Measurements from ENCODE around the gene ATP11A.
"Not testable (repeated sequence)": the region's sequence is repeated elsewhere in the genome, so short reads cannot be mapped to it uniquely, and the experiment has no call there.

The ATP11A gene

DNA sequence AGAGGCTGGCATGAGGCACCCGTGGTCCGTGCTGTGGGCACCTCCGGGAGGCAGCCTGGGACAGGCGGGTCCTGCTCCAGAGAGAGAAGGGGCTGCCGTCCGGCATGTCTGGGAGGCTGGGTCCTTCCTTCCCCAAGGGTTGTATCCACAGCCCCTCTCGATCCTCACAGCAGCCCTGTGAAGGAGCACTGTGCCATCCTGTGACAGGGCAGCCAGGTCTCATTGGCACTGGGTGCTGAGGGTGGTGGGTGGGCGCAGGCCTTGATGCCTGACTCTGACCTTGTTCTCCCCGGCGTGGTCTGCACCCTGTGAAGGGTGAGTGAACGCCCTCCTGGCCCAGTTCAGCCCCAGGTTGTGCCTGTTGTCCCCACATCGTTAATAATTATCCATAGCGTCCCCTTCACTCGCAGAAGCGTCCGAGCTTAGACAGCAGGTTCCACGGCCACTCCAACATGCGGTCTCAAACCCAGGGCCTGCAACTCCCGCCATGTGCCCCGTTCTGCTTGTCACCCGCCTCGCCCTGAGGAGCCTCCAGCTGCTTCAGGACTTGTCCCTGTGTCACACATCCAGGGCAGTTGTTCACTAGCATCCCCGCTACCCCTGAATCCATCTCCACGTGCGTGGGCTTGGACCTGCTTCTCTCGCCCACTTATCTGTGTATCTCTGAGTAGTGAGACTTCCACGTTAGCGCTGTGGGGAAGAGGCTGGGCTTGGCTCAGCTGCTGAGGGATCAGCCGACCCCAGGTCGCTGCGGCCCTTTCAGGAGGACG lies 10.6 kb downstream of the ATP11A start:
- no peaks in the 10 kb centered on the region for H3K36me3 ChIP-seq (ENCODE audit: control insufficient read depth, insufficient read depth, low read length)
- H3K9me3 ChIP-seq (ENCODE audit: control insufficient read depth, low read length) = no peaks in the 10 kb centered on the region
- 95 to 96% methylated on average over 32 of the region's 32 CpGs for WGBS, 2 experiments
- no peak overlapping the region for H3K27ac ChIP-seq (ENCODE audit: insufficient read depth, low read depth, low read length, poor library complexity, severe bottlenecking)
- no peaks in the 10 kb centered on the region for H3K27me3 ChIP-seq (ENCODE audit: control insufficient read depth, insufficient read depth, low read length, poor library complexity, severe bottlenecking)
- H3K4me1 ChIP-seq (ENCODE audit: control insufficient read depth, insufficient read depth, low read length) = peaks cover 15% of the 10 kb centered on the region
- no peak overlapping the region for H3K4me3 ChIP-seq (ENCODE audit: insufficient read depth, low read depth, low read length)

DNA sequence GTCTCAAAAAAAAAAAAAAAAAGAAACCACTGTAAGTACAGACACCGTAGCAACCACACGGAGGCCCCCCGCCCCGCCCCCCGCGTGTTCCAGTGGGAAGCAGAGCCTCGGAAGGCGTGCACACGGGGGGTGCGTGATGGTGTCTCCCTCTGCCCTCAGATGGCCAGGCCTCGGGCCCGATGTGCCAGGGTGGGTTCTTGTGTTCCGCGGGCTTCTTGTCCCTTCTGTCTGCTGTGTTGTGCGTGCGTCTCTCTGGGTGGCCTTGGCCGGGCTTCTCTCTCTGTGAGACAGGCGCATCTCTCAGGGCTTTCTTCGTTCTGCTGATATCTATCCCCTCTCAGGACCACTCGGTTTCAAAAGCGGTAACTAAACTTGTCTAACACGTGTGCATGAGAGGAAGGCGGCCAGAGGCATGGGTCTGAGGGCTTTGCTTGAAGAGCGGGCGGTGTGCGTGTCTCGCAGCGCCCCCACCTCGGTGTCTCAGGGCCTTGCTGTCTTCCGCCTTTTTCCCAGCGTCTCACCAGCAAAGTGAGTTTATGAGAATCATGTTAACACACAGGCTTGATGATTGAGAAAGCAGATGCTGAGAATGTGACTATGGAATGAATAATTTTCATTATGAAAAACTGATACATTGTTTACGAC lies 12.6 kb downstream of the ATP11A start:
- Histone ChIP-seq H3K4me3 (ENCODE audit: insufficient read depth, low read depth, low read length) (no peak overlapping the region), H3K9me3 (ENCODE audit: control insufficient read depth, low read length) (no peaks in the 10 kb centered on the region), H3K4me1 (ENCODE audit: control insufficient read depth, insufficient read depth, low read length) (peaks cover 15% of the 10 kb centered on the region), H3K27ac (ENCODE audit: insufficient read depth, low read depth, low read length, poor library complexity, severe bottlenecking) (no peak overlapping the region), H3K27me3 (ENCODE audit: control insufficient read depth, insufficient read depth, low read length, poor library complexity, severe bottlenecking) (no peaks in the 10 kb centered on the region), H3K36me3 (ENCODE audit: control insufficient read depth, insufficient read depth, low read length) (no peaks in the 10 kb centered on the region)
- whole genome bisulfite sequencing, 2 experiments = 92 to 93% methylated on average over 32 of the region's 32 CpGs

DNA sequence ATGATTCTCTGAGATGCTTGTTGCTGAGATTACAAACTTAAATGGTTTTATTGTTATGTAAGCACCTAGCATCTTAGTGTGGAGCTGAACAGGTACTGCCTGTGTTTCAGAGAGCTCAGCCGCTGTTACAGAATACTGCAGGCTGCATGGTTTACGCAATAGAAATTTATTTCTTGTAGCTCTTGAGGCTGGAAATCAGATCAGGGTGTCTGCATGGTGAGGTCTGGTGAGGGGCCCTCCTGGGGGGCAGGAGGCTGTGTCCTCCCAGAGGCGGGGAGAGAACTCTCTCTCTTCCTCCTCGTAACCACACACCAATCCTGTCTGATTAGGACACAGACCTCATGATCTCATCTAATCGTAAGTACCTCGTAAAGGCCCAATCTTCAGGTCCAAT lies 13.1 kb downstream of the ATP11A start:
- WGBS, 2 experiments = 87% methylated on average over 6 of the region's 6 CpGs
- Histone ChIP-seq H3K36me3 (ENCODE audit: control insufficient read depth, insufficient read depth, low read length) (no peaks in the 10 kb centered on the region), H3K4me3 (ENCODE audit: insufficient read depth, low read depth, low read length) (no peak overlapping the region), H3K27me3 (ENCODE audit: control insufficient read depth, insufficient read depth, low read length, poor library complexity, severe bottlenecking) (no peaks in the 10 kb centered on the region), H3K9me3 (ENCODE audit: control insufficient read depth, low read length) (no peaks in the 10 kb centered on the region), H3K4me1 (ENCODE audit: control insufficient read depth, insufficient read depth, low read length) (peaks cover 15% of the 10 kb centered on the region), H3K27ac (ENCODE audit: insufficient read depth, low read depth, low read length, poor library complexity, severe bottlenecking) (no peak overlapping the region)

DNA sequence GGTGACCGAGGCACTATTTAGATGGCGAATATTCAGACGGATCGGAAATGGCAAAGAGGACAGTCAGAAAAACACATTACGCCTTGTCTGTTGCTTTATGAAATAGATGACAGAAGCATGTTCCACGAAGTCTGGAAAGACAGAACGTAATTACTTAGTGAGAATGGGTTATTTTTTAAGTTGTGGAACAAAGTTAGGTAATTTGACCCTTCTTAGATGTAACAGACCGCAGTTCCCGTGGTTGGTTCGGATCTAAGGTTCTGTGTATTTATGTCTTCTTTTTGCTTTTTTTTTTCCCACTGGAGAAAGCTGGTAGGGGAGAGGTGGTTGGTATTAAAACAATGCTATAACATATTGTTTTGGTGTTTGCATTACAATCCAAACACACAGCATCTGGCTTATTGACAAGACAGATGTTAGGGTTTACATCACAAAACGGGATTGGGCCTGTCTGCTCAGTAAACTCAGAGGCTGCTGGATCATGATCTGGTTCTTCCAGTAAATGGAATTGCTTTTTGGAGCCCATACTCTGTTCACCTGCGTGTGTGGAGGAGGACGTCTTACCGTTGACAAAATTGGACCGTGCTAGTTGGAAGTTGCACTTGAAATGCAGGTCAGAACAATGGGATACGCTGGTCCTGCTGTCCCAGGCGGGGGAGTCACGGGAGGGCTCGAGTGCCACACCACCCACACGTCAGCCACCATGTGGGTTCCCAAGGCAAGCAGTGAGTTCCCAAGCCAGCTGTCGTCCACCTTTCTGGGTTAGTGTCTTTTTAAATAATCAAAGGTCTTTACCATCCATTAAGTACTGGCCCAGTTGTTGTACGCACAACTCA lies 13.8 kb downstream of the ATP11A start:
- WGBS, 2 experiments = 89 to 92% methylated on average over 22 of the region's 22 CpGs
- H3K27me3 ChIP-seq (ENCODE audit: control insufficient read depth, insufficient read depth, low read length, poor library complexity, severe bottlenecking) = no peaks in the 10 kb centered on the region
- H3K27ac ChIP-seq (ENCODE audit: insufficient read depth, low read depth, low read length, poor library complexity, severe bottlenecking) = no peak overlapping the region
- no peak overlapping the region for H3K4me3 ChIP-seq (ENCODE audit: insufficient read depth, low read depth, low read length)
- H3K9me3 ChIP-seq (ENCODE audit: control insufficient read depth, low read length) = no peaks in the 10 kb centered on the region
- H3K36me3 ChIP-seq (ENCODE audit: control insufficient read depth, insufficient read depth, low read length) = no peaks in the 10 kb centered on the region
- H3K4me1 ChIP-seq (ENCODE audit: control insufficient read depth, insufficient read depth, low read length) = peaks cover 18% of the 10 kb centered on the region

DNA sequence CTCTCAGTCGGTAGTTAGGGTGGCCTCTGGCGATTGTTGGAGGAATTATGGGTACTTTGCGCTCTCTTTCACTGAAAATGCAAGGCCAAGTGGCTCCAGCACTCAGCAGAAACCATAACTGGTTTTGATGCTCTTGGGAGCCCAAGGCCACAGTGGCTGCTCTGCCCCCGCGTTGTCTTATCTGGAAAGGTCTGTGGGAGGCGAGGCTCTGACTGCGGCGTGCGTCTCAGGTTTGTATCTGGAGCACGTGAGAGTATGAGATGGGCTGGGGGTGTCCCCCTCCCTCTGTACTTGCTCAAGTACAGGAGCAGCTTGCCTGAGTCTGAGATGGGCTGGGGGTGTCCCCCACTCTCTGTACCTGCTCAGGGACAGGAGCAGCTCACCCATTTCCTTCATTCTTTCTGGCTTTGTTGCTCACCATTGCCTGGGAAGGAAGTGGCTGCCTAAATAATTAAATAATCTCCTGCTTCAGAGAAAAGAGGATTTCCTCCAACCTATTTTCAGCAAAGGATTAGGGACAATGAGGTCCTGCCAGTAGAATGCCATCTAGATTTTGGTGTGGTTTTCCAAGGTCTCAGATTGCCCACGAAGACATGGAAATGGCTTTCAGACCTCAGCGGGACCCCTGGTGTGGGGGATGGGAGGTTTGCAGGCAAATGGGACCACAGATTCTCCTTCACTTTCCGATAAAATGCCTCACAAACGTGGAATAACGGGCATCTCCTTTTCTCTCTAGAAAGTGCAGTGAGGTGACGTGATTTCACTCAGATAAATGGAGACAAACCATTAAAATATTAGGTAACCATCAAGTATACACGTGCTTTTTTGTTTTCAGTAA lies 14.7 kb downstream of the ATP11A start:
- Histone ChIP-seq H3K4me1 (ENCODE audit: control insufficient read depth, insufficient read depth, low read length) (peaks cover 21% of the 10 kb centered on the region), H3K27me3 (ENCODE audit: control insufficient read depth, insufficient read depth, low read length, poor library complexity, severe bottlenecking) (no peaks in the 10 kb centered on the region), H3K27ac (ENCODE audit: insufficient read depth, low read depth, low read length, poor library complexity, severe bottlenecking) (no peak overlapping the region), H3K36me3 (ENCODE audit: control insufficient read depth, insufficient read depth, low read length) (no peaks in the 10 kb centered on the region), H3K9me3 (ENCODE audit: control insufficient read depth, low read length) (no peaks in the 10 kb centered on the region), H3K4me3 (ENCODE audit: insufficient read depth, low read depth, low read length) (no peak overlapping the region)
- 83% methylated on average over 17 of the region's 17 CpGs for WGBS, 2 experiments

DNA sequence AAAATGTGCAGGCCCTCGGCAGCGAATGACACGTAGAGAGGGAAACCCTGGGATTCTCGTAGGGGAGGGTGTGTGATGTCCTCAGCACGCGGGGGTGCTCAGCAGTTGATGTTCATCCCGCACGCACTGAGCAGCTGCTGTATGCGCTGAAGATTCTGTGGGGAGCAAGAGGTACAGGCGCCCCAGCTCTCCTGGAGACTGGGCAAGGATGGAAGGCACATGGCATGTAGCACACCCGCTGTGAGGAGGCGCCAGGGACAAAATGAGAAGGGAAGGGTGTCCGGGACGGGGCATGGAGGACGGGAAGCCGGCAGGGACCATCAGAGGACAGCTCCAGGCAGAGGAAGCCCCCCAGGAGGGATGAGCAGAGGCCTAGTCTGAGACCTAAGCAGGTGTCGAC lies 15.4 kb downstream of the ATP11A start:
- Histone ChIP-seq H3K4me1 (ENCODE audit: control insufficient read depth, insufficient read depth, low read length) (peaks cover 27% of the 10 kb centered on the region), H3K27ac (ENCODE audit: insufficient read depth, low read depth, low read length, poor library complexity, severe bottlenecking) (no peak overlapping the region), H3K9me3 (ENCODE audit: control insufficient read depth, low read length) (no peaks in the 10 kb centered on the region), H3K27me3 (ENCODE audit: control insufficient read depth, insufficient read depth, low read length, poor library complexity, severe bottlenecking) (no peaks in the 10 kb centered on the region), H3K36me3 (ENCODE audit: control insufficient read depth, insufficient read depth, low read length) (no peaks in the 10 kb centered on the region), H3K4me3 (ENCODE audit: insufficient read depth, low read depth, low read length) (no peak overlapping the region)
- 85 to 86% methylated on average over 17 of the region's 17 CpGs for WGBS, 2 experiments

DNA sequence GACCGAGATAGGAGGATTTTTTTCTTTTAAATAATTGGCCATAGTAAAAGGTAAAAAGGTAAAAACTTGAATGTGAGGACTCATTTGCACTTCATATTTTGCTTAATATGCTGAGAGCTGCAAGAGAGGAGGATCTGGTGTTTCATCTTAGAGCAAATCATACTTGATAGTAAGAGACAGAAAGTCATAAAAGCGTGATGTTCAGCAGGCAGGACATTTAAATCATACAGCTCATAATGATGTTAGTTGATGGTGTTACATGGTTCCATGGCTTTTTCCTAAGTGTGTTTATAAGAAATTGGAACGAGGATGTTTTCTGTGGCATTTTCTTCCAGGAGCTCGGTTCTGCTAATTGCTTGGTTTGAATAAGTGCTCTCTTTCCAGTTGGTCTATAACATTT lies 16.3 kb downstream of the ATP11A start:
- Histone ChIP-seq H3K36me3 (ENCODE audit: control insufficient read depth, insufficient read depth, low read length) (no peaks in the 10 kb centered on the region), H3K9me3 (ENCODE audit: control insufficient read depth, low read length) (no peaks in the 10 kb centered on the region), H3K27me3 (ENCODE audit: control insufficient read depth, insufficient read depth, low read length, poor library complexity, severe bottlenecking) (no peaks in the 10 kb centered on the region), H3K4me1 (ENCODE audit: control insufficient read depth, insufficient read depth, low read length) (peaks cover 32% of the 10 kb centered on the region), H3K27ac (ENCODE audit: insufficient read depth, low read depth, low read length, poor library complexity, severe bottlenecking) (no peak overlapping the region), H3K4me3 (ENCODE audit: insufficient read depth, low read depth, low read length) (no peak overlapping the region)
- WGBS, 2 experiments = 92 to 99% methylated on average over 3 of the region's 4 CpGs

DNA sequence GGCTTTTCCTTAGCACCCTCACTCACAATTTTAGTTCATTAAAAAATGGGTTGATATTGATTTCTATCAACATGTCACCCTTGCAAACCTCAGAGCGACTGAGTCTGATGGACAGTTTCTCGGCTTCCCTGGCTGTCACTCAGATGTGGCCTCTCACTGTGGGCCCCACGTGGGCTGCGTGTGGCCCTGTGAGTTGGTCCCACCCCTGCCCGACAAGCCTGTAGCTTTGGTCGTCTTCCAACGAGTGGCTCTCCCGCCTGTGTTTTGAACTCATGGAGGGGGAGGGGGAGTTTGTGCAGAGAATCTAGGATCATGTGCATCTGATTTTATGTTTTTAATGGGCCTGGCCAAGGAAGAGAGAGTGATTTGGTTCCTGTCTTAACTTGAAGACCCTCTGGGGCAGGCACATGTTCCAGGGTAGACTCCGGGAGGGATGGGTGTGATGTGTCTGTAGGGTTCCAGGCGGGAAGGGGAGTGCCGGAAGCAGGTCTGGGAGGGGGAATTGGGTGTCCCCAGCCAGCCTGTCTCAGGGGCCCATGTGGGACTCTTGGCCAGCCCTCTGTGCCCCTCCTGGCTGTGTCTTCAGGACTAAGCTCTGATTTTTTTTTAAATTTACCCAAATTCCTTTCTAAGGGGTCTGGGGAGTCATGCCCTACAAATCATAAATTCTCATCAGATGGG lies 18.9 kb downstream of the ATP11A start:
- WGBS, 2 experiments = 79 to 80% methylated on average over 11 of the region's 11 CpGs
- Histone ChIP-seq H3K9me3 (ENCODE audit: control insufficient read depth, low read length) (no peaks in the 10 kb centered on the region), H3K4me3 (ENCODE audit: insufficient read depth, low read depth, low read length) (no peak overlapping the region), H3K4me1 (ENCODE audit: control insufficient read depth, insufficient read depth, low read length) (peaks cover 48% of the 10 kb centered on the region), H3K36me3 (ENCODE audit: control insufficient read depth, insufficient read depth, low read length) (no peaks in the 10 kb centered on the region), H3K27me3 (ENCODE audit: control insufficient read depth, insufficient read depth, low read length, poor library complexity, severe bottlenecking) (no peaks in the 10 kb centered on the region), H3K27ac (ENCODE audit: insufficient read depth, low read depth, low read length, poor library complexity, severe bottlenecking) (no peak overlapping the region)

DNA sequence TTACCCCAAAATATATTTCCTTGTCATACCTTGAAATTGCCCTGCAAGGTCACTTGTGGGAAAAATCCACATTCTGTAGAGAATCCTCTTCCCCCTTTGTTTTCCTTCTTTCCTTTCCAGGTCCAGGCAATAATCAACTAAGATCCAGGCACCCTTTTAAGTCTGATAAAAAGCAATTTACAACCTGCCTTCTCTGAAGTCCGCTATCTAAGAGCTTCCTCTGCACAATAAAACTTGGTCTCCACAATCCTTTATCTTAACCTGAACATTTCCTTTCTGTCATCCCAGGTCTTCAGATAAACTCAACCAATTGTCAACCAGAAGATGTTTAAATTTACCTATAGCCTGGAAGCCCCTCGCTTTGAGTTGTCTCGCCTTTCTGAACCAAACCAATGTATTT lies 19.5 kb downstream of the ATP11A start:
- not testable (repeated sequence) for H3K27me3 ChIP-seq (ENCODE audit: control insufficient read depth, insufficient read depth, low read length, poor library complexity, severe bottlenecking); H3K9me3 ChIP-seq (ENCODE audit: control insufficient read depth, low read length); H3K27ac ChIP-seq (ENCODE audit: insufficient read depth, low read depth, low read length, poor library complexity, severe bottlenecking); H3K36me3 ChIP-seq (ENCODE audit: control insufficient read depth, insufficient read depth, low read length); H3K4me3 ChIP-seq (ENCODE audit: insufficient read depth, low read depth, low read length)
- 94 to 99% methylated on average over 3 of the region's 3 CpGs for WGBS, 2 experiments
- peaks cover 53% of the 10 kb centered on the region for H3K4me1 ChIP-seq (ENCODE audit: control insufficient read depth, insufficient read depth, low read length)
